Measurements from ENCODE around the gene IFNL1.

- TF ChIP-seq POLR2A (IDR thresholded peaks at IDR 0.05; ENCODE audit: low read length) (no peak), GATA1 (IDR thresholded peaks at IDR 0.05; ENCODE audit: low read depth, low read length) (no peak)
Measured at GRCh38 chr19:39342647-39343305, 46.6 kb downstream of the IFNL1 start.
